ENCODE results near the gene KSR2.

DNA sequence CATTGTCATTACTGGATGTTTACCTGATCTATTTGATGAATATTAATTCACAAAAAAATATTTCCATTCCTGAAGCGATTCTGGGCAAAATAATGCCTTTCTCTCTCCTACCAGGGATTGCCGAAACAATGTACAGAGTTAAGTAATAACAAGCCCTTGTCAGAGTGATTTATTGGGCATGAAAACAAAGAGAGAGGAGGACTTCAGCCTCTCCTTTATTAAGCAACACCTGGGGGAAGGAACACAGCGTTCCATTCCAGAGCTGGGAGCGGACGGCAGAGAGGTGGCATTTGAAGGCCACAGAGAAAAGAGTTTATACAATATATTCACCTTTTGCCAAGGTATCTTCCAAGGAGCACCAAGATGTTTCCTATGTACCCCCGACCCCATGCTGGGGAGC lies 165.8 kb downstream of the KSR2 start:
- TF ChIP-seq, protein P1, sequence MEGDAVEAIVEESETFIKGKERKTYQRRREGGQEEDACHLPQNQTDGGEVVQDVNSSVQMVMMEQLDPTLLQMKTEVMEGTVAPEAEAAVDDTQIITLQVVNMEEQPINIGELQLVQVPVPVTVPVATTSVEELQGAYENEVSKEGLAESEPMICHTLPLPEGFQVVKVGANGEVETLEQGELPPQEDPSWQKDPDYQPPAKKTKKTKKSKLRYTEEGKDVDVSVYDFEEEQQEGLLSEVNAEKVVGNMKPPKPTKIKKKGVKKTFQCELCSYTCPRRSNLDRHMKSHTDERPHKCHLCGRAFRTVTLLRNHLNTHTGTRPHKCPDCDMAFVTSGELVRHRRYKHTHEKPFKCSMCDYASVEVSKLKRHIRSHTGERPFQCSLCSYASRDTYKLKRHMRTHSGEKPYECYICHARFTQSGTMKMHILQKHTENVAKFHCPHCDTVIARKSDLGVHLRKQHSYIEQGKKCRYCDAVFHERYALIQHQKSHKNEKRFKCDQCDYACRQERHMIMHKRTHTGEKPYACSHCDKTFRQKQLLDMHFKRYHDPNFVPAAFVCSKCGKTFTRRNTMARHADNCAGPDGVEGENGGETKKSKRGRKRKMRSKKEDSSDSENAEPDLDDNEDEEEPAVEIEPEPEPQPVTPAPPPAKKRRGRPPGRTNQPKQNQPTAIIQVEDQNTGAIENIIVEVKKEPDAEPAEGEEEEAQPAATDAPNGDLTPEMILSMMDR (IDR thresholded peaks at IDR 0.05 in 4 of 5, conservative IDR thresholded peaks at IDR 0.05 in 1 of 5): no peak
- TF ChIP-seq POLR2A (IDR thresholded peaks at IDR 0.05): no peak

Data from gastrocnemius medialis (tissue), 4 donors.